Right ventricle myocardium inferior (tissue), 1 donor: ENCODE data around the gene ST3GAL6. TPM values are rescaled to one million over a fixed set of nuclear protein-coding genes. Genes with fewer than 3 reads are reported as not detected.
A peak's percentile ranks its signal among the peaks of the same experiment; 100 is the strongest.

Source experiments
- ATAC-seq: fragments of 200-7000 bp; cut with Tn5 transposase; one replicate; pipeline ENCODE4 v1.9.1; 2020; ENCODE audit warnings: mild to moderate bottlenecking, moderate library complexity
- DNase-seq: peaks from one replicate; pipeline ENCODE4 v3.0.0; 2021; ENCODE audit errors: missing footprints
- intact Hi-C: fragments of 100-400 bp; cut with DNase I; formaldehyde crosslinking; loops from one replicate; pipeline ENCODE4 v1.11.0; 2022
- total RNA-seq: library from RNA; stranded (reverse); fragmentation: NEBNext Ultra II Directional; extraction: Animal tissue kit (Norgen Biotek cat#: 25700); gene quantifications from one replicate; pipeline ENCODE4 v1.2.1, GENCODE V29; 2021
- donor health status: DM: no; HTN: yes; CAD: no; lungs with severe emphysema.

ST3GAL6 gene
- total RNA-seq, 1 donor from 2014 or later, result 27.1 TPM

- DNase-seq (peak; percentile 57), ATAC-seq (no peak)
- intact Hi-C loops, result loop anchor here (5.0 kb wide), 1 partner anchor 56 kb away; no protein-coding TSS in a partner anchor
These were observed 25.5 kb downstream of the ST3GAL6 start for GRCh38 chr3:98788651-98789050.

GRCh38 chr3:98791341-98792325 is 28.5 kb downstream of the ST3GAL6 start:
- ATAC-seq (no peak), DNase-seq (no peak)
- intact Hi-C loops, result no loop called here

- DNase-seq, result no peak
- no peak for ATAC-seq
- intact Hi-C loops, result no loop called here
These were observed 30.8 kb downstream of the ST3GAL6 start for GRCh38 chr3:98793971-98794370.

- intact Hi-C loops, result no loop called here
- ATAC-seq, result no peak
- DNase-seq, result no peak
These were observed 33.2 kb downstream of the ST3GAL6 start for GRCh38 chr3:98796334-98796733.

- intact Hi-C loops, result no loop called here
- ATAC-seq, result no peak
- DNase-seq, result no peak
These were observed 34.8 kb downstream of the ST3GAL6 start for GRCh38 chr3:98797905-98798304.

GRCh38 chr3:98798820-98799219 is 35.7 kb downstream of the ST3GAL6 start:
- peak; percentile 39 for ATAC-seq
- intact Hi-C loops, result no loop called here

GRCh38 chr3:98799479-98799878 is 36.3 kb downstream of the ST3GAL6 start:
- ATAC-seq (no peak), DNase-seq (no peak)
- intact Hi-C loops, result no loop called here

More at GRCh38 chr3:98798820-98799219, 35.7 kb downstream of the ST3GAL6 start:
- no peak for DNase-seq

- intact Hi-C loops, result no loop called here
- ATAC-seq, result no peak
- no peak for DNase-seq
These were observed 37.3 kb downstream of the ST3GAL6 start for GRCh38 chr3:98800401-98800800.

- intact Hi-C loops, result no loop called here
- no peak for DNase-seq
- no peak for ATAC-seq
These were observed 38.1 kb downstream of the ST3GAL6 start for GRCh38 chr3:98801043-98801747.

- ATAC-seq (no peak), DNase-seq (no peak)
- intact Hi-C loops, result no loop called here
These were observed 42.4 kb downstream of the ST3GAL6 start for GRCh38 chr3:98805571-98805970.

- intact Hi-C loops, result no loop called here
- DNase-seq (no peak), ATAC-seq (no peak)
These were observed 43.4 kb downstream of the ST3GAL6 start for GRCh38 chr3:98806521-98806920.

GRCh38 chr3:98807011-98807410 is 43.9 kb downstream of the ST3GAL6 start:
- ATAC-seq, result no peak
- DNase-seq, result no peak
- intact Hi-C loops, result no loop called here

GRCh38 chr3:98807561-98807960 is 44.4 kb downstream of the ST3GAL6 start:
- DNase-seq (no peak), ATAC-seq (no peak)
- intact Hi-C loops, result no loop called here

- DNase-seq (no peak), ATAC-seq (no peak)
- intact Hi-C loops, result no loop called here
These were observed 44.9 kb downstream of the ST3GAL6 start for GRCh38 chr3:98808071-98808470.

GRCh38 chr3:98809557-98809956 is 46.4 kb downstream of the ST3GAL6 start:
- ATAC-seq (no peak), DNase-seq (no peak)
- intact Hi-C loops, result no loop called here

- intact Hi-C loops, result loop anchor here (10.0 kb wide), 1 partner anchor 776 kb away; the partner anchor contains the start of gene GABRR3
- no peak for DNase-seq
- ATAC-seq, result no peak
These were observed 47.9 kb downstream of the ST3GAL6 start for GRCh38 chr3:98811048-98811447.

GRCh38 chr3:98812851-98813374 is 49.8 kb downstream of the ST3GAL6 start:
- ATAC-seq, result no peak
- DNase-seq, result no peak
- intact Hi-C loops, result loop anchor here (1.0 to 10.0 kb wide), 2 partner anchors 211 to 778 kb away; partner anchors contain the start of gene GABRR3

- ATAC-seq (no peak), DNase-seq (no peak)
- intact Hi-C loops, result loop anchor here (5.0 to 10.0 kb wide), 2 partner anchors 87 to 780 kb away; partner anchors contain the start of genes DCBLD2 and GABRR3
These were observed 51.8 kb downstream of the ST3GAL6 start for GRCh38 chr3:98814817-98815420.

GRCh38 chr3:98817547-98818041 is 54.5 kb downstream of the ST3GAL6 start:
- DNase-seq (no peak), ATAC-seq (peak; percentile 82)
- intact Hi-C loops, result loop anchor here (1.0 to 10.0 kb wide), 3 partner anchors 85 to 783 kb away; partner anchors contain the start of genes DCBLD2 and GABRR3
